HG03378 (cell line): ENCODE results near the gene USP10.

Experiments used
- ATAC-seq: cut with Tn5 transposase; IDR thresholded peaks from one replicate; pipeline ENCODE4 v1.9.1; 2021; ENCODE audit warnings: mild to moderate bottlenecking, moderate library complexity; ENCODE audit not compliant: unreplicated experiment

USP10 gene

DNA sequence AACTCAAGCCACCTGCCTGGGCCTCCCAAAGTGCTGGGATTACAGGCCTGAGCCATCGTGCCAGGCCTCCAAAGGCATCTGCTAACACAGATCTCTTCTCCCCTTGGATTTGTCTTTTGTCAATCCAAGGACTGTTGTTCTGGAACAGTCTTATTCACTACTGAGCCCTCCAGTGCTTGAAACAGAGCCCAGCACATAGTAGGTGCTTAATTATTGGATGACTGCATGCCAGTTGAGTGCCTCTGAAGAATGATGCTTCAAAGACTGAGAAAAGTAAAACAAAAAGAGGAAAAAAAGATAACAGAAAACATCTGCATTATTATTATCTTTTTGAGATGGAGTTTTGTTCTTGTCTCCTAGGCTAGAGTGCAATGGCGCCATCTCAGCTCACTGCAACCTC is 118.3 kb downstream of the USP10 start:
- ATAC-seq = no peak

DNA sequence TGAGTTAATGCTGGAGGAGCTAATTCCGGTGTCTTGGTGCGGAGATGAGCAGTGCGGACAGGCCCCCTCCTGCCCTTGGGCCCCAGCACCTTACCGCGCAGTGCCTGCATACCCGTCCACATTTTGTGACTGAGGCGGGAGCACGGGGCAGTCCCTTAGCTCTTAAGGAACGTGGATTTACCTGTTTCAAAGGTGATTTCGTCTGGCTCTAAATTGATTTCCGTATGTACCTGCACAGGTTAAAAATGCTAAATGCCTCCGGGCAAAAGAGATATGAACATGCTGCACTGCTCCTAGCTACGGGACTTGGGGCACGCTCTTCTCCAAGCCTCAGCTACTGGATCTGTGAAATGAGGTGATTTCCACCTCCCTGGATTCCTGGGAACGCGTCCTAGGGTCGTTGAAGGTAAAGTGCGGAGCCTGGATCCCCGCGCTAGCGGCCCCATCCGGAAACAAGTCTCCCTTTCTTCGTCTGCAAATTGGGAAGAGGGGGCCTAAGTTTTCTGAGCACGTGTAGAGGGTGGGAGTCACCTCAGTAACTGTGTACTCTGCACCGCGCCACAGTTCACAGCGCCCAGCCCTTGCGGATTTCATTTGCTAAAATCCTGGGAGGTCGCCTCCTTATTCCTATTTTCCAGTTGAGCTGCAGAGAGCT is 119.3 kb downstream of the USP10 start:
- no peak for ATAC-seq

DNA sequence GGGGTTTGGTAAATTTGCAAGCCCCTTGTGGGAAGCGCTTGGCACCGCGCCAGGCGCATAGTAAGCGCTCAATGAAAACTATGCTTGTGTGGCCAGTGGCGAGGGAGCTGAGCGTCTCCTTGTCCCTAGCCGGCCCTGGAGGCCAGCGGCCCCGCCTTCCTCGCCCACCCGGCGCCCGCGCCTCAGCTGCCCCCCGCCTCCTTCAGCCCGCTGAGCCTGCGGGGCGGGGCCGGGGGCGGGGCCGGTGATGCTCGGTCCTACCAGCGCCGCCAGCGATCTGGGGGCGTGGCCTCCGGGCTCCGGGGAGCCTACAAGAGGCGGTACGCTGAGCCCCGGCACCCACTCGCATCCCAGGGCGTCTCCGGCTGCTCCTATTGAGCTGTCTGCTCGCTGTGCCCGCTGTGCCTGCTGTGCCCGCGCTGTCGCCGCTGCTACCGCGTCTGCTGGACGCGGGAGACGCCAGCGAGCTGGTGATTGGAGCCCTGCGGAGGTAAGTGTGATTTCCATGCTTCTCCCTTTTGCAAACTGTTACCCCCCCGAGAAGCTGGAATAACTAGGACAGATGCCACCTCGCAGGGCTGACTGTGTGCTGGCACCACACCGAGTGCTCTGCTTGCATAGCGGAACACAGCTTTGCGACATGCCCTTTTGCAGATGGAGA is 120.0 kb downstream of the USP10 start, which contains the start of gene CRISPLD2:
Gene CRISPLD2 (plus strand): TSS at position 342 of the 661 bp plus-strand sequence. CDS start 18,511 bp downstream, outside the sequence.
- no peak for ATAC-seq

DNA sequence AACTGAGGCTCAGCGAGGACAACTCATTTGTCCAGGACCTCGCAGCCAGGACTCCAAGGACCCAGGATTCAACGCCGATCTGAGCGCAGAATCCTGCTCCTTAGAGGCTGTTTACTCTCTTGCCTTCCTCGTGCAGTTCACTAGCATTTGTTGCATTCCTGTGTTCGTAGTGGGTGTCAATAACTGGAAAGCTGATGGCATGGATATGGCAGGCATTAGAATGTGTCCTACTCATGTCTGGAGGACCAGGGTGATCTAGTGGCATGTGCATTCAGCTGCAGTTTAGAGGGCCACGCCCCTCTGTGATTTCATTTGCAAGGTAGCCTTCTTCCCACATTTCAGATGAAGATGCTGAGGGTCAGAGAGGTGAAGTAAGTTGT is 120.5 kb downstream of the USP10 start:
- no peak for ATAC-seq

DNA sequence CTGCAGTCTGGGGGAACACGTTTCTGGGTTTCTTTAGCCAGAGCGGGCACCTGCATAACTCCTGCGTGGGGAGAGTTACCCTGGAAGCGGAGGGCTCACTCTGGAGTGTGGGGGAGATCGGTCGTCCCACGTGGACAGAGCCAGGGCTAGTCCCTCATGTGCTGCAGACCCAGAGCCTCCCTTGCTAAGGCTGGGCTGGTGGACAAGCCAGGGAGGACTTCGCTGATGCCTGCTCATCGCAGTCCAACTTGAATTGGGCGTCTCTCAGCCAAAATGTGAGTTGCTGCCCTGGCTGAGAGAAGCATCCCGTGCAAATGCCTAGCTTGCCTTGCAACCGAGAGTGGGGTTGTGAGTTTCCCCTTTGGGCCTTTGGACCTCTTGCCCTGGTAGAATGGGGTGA is 121.0 kb downstream of the USP10 start:
- ATAC-seq = no peak

DNA sequence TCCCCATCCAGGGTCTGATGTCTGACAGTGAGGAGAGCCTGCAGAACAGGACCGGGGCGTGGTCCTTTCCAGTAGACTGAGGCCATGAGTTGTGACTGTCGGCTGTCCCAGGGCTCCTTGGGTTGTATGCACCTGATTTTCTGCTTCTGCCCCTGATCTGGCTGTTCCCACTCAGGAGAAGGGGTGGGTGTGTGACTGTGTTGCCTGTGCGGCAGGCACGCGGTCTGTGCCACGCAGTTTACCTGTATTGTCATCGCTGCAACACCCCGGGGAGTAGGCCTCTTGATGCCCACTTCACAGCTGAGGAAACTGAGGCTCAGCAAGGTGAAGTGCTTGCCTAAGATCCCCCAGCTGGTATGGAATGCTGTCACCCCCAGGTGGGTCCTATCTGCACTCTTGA is 121.4 kb downstream of the USP10 start:
- ATAC-seq = no peak

DNA sequence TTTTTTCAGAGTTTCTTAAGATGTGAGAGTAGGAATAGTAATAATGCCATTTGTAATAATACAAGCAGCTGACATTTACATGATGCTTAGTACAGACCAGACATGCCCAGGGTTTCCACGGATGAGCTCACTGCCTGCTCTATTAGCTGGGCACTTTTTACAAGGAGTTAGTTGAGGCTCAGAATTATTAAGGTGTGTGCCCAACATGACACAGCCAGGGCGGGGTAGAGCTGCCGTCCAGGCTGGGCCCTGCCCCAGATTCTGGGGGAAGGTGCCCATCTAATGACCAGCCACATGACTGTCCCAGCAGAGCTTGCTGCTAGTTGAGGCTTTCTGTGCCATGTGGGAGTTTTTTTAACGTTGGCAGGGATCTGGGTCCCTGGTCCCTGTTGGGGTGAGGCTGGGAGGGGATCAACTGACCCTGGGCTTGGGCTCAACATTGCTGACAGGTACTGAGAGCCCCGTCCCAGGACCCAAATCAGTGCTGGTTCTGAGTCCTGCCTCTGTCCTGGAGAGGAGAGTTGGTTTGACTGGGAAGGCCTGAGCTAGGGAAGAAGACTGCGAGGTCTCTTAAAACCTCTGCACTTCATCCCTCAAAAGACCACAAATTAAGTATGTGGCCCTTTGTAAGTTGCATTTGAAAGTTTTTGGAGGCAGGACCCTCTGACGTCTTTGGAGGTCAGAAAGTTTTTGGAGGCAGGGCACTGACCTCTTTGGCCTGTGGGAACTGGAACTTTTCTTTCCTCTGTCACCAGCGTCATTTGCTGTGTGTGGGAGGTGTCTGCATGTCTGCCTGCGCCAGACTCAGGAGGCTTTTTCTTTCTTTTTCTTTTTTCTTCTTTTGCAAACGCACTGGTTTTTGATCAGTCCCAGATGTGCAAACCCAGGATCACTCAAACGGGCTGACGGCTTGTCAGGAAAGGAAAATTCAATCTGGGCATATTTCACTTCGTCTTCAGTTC is 122.2 kb downstream of the USP10 start:
- ATAC-seq = no peak

DNA sequence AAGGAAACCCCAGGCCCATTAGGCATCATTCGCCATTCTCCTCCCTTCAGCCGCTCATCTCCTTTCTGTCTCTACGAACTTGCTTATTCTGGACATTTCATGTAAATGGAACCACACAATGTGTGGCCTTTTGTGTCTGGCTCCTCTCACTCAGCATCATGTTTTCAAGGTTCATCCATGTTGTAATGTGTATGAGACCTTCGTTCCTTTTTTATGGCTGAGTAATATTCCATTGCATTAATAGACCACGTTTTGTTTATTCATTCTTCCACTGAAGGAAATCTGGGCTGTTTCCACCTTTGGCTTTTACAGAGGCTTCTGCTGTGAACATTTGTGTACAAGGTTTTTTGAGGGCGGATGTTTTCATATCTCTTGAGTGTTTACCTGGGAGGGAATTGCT is 123.2 kb downstream of the USP10 start:
- ATAC-seq = no peak

DNA sequence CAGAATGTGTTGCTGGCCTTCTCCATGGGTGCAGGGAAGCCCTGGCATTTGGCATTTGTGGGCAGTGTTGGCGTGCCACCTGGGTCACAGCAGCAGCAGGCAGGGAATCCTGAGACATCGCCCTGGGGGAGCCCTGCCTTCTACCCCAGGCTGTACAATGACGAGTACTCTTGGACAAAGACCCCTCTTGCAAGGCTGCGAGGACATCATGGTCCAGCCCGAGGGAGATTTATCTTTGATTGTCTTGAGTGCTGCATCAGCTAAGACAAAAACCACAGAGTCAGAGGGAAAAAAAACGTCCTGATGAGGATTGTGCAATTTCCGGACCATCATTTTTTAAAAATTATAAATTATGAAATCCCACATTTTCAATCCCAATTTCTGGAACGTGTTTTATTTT is 123.7 kb downstream of the USP10 start:
- no peak for ATAC-seq

DNA sequence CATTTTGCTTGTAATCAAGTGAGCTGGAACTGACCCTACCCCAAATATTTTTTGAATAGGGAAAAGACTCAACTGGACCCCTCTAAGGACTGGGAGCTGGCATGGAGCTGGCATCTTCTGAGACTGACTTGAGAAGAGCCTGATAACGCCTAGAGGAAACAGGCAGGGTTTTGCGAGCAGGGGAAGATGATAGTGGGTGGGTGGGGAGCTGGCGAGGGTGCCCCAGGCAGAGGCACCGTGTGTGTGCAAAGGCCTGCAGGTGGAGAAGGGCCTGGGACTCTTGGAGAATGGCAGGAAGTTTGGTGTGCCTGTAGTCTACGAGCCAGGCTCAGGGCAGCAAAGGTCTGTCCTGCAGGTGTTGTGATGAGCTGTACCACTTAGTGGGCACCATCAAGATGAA is 124.1 kb downstream of the USP10 start:
- ATAC-seq = no peak

DNA sequence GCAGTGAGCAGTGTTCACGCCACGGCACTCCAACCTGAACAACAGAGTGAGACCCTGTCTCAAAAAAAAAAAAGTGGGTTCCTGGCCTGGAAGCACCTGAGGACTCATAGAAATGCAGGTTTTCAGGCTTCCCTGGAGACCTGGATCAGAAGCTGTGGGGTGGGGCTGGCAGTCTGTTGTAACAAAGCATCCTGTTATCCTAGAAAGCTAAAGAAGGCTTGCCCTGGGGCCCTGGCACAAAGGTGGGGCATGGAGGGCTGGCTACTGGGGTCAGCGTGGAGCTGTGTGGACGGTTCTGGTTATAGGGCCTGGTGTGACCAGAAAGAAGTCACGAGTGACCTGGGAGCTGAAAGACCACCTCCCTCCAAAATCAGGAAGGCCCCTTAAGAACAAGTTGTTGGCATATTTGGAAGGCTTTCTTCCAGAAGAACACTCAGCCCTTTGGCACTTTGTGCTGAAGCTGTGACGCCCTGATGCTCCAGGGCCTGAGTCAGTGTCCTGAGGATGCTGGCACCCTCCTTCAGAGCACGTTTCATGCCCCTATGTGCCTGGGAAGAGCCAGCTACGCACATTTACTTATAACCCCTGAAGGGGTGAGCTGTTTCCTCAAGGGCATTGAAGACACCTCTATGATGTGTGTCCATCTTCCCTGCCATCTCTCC is 126.2 kb downstream of the USP10 start:
- no peak for ATAC-seq

DNA sequence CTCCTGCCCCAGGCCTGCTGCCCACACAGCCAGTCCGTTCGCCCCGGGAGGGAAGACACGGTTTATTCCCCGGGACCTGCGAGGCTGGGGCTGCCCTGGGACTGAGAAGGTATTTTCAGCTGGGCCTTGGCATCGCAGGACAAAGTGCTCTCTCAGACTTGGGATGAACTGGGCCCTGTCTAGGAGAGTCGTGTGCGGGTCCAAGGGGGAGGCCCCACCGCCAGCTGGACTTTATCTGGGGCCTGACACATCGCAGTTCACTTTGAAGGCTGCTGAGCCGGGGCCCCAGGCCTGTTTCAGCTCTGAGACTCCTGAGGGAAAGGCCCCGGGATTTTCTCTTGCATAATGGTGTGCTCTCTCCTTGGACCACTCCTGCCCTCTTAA is 126.8 kb downstream of the USP10 start:
- no peak for ATAC-seq

DNA sequence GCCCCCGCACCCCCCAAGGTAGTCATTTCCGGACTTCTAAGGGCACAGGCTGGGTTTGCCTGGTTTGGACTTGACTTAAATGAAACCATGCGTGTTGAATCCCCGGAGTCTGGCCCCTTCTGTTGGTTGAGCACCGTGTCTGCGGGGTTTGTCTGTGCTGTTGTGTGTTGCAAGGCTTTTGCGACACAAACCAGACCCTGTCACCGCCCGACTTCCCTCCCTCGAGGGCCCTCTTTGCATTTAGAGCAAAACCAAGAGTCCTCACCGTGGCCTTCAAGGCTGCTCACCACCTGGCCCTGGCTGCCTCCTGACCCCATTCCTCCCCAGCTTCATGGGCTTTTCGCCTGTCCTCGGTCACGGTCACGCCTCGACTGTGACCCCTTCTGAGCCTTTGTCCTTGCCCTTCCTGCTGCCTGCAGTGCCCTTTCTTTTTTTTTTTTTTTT is 127.4 kb downstream of the USP10 start:
- no peak for ATAC-seq

DNA sequence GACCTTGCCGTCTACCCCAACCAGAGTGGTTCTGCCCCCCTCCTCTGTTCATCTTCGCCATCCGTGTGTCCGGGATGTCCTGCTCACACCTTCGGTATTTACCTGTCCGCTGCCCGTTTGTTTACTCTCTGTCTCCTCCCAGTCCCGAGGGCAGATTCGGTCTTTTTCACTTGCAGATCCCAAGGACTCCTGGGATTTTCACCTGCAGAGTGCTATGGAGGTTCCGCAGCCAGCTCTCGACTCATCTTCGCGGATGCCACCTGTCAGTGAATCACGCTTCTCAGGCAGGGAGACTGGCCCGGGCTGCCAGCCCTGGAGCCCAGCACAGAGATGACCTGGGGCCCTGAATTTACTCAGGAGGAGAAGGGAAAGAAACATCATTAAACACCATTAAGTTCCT is 128.1 kb downstream of the USP10 start:
- no peak for ATAC-seq

DNA sequence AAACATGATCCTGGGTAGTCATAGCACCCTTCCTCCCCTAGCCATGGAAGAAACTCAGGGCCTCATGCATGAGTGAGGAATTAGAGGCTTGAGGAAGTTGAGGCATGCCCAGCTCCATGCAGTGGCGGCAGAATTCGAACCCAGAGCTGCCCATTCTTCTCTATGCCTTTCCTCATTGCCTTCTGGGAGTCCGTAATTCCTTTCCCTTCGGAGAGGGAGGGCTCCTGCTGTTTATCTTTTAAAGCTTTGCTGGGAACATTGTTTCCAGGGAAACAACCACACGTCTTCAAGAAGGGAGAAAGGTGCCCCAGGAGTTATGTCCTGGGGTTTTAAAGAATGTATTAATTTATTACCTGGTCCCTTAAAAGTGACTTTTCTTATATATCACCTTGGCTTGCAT is 128.5 kb downstream of the USP10 start:
- ATAC-seq = no peak
